Osteoblast (primary cell): ENCODE results near the gene CRYGD. TPM values are rescaled to one million over a fixed set of nuclear protein-coding genes. Genes with fewer than 3 reads are reported as not detected.
"Not testable (repeated sequence)": the region's sequence is repeated elsewhere in the genome, so short reads cannot be mapped to it uniquely, and the experiment has no call there.

Experiments
- DNase-seq: peaks from one replicate; pipeline ENCODE4 v3.0.0; 2011; ENCODE audit warnings: low spot score, mixed read lengths; ENCODE audit not compliant: insufficient read length; ENCODE audit errors: missing footprints
- H2AFZ ChIP-seq: 2 replicates; pipeline ENCODE4 v1.6.0; 2011; ENCODE audit warnings: mild to moderate bottlenecking, low read length
- H3K27ac ChIP-seq: 2 replicates; pipeline ENCODE4 v1.5.1; 2011; ENCODE audit warnings: mild to moderate bottlenecking, low read depth, low read length, moderate library complexity
- H3K27me3 ChIP-seq: 2 replicates; pipeline ENCODE4 v1.6.0; 2012; ENCODE audit warnings: mild to moderate bottlenecking, control low read depth, inconsistent platforms, low read length, moderate library complexity; ENCODE audit not compliant: insufficient read depth
- H3K36me3 ChIP-seq: 2 replicates; pipeline ENCODE4 v1.5.1; 2011; ENCODE audit warnings: mild to moderate bottlenecking, low read length, control low read depth, moderate library complexity; ENCODE audit not compliant: insufficient read depth
- H3K4me1 ChIP-seq: 2 replicates; pipeline ENCODE4 v1.5.1; 2011; ENCODE audit warnings: mild to moderate bottlenecking, low read length, control low read depth, moderate library complexity; ENCODE audit not compliant: insufficient read depth
- H3K4me2 ChIP-seq: 2 replicates; pipeline ENCODE4 v1.6.0; 2011; ENCODE audit warnings: mild to moderate bottlenecking, low read length; ENCODE audit not compliant: insufficient read depth
- H3K4me3 ChIP-seq: fragments of 200-600 bp; sonication (generic); 3 replicates; pipeline ENCODE4 v1.5.1; 2012; ENCODE audit warnings: mild to moderate bottlenecking, low read length, inconsistent platforms; ENCODE audit not compliant: insufficient read depth
- H3K79me2 ChIP-seq: 2 replicates; pipeline ENCODE4 v1.6.0; 2012; ENCODE audit warnings: mild to moderate bottlenecking, low read length, control low read depth, inconsistent platforms; ENCODE audit not compliant: insufficient read depth
- H3K9me3 ChIP-seq: 2 replicates; pipeline ENCODE4 v1.5.1; 2011; ENCODE audit warnings: low read depth, low read length, control low read depth
- H4K20me1 ChIP-seq: 2 replicates; pipeline ENCODE4 v1.6.0; 2012; ENCODE audit warnings: mild to moderate bottlenecking, low read length, control low read depth; ENCODE audit not compliant: insufficient read depth
- CTCF ChIP-seq: IDR thresholded peaks from 2 replicates; pipeline ENCODE4 v1.5.1; 2011; ENCODE audit warnings: mild to moderate bottlenecking, low read depth, low read length, moderate library complexity; ENCODE audit errors: extremely low read depth
- total RNA-seq: library from RNA; depleted of rRNA; stranded (reverse); fragments of >200 nt; gene quantifications from 2 replicates; pipeline ENCODE4 v1.2.3, GENCODE V29; 2012

CRYGD gene
- total RNA-seq, 1 donor = not detected

GRCh38 chr2:208099682-208100470 is 24.4 kb downstream of the CRYGD start:
- Histone ChIP-seq H2AFZ (no peak overlapping the region), H3K4me2 (no peak overlapping the region), H3K27ac (no peak overlapping the region), H3K36me3 (no peaks in the 10 kb centered on the region), H3K79me2 (no peaks in the 10 kb centered on the region), H4K20me1 (no peaks in the 10 kb centered on the region), H3K4me1 (peaks cover 4% of the 10 kb centered on the region), H3K9me3 (no peaks in the 10 kb centered on the region), H3K27me3 (peaks cover 7% of the 10 kb centered on the region), H3K4me3 (no peak overlapping the region)
- TF ChIP-seq CTCF = no peak
- DNase-seq = no peak

- H3K36me3 ChIP-seq, H3K4me3 ChIP-seq, H2AFZ ChIP-seq, H3K9me3 ChIP-seq, H3K27me3 ChIP-seq, H3K27ac ChIP-seq, H4K20me1 ChIP-seq, H3K79me2 ChIP-seq, H3K4me1 ChIP-seq, H3K4me2 ChIP-seq, DNase-seq: not testable (repeated sequence)
Observed at GRCh38 chr2:208098701-208099100, 25.6 kb downstream of the CRYGD start.

GRCh38 chr2:208098267-208098666 is 26.1 kb downstream of the CRYGD start:
- Histone ChIP-seq H3K36me3 (no peaks in the 10 kb centered on the region), H3K9me3 (no peaks in the 10 kb centered on the region), H3K4me1 (peaks cover 4% of the 10 kb centered on the region), H4K20me1 (no peaks in the 10 kb centered on the region), H3K27me3 (peaks cover 2% of the 10 kb centered on the region), H3K79me2 (no peaks in the 10 kb centered on the region), H3K27ac (no peak overlapping the region), H2AFZ (no peak overlapping the region), H3K4me3 (no peak overlapping the region), H3K4me2 (no peak overlapping the region)
- no peak for DNase-seq
- no peak for TF ChIP-seq CTCF

- Histone ChIP-seq H3K36me3 (no peaks in the 10 kb centered on the region), H3K4me1 (peaks cover 4% of the 10 kb centered on the region), H2AFZ (no peak overlapping the region), H3K4me3 (no peak overlapping the region), H3K9me3 (no peaks in the 10 kb centered on the region), H3K4me2 (no peak overlapping the region), H3K79me2 (no peaks in the 10 kb centered on the region), H3K27ac (no peak overlapping the region), H3K27me3 (peaks cover 2% of the 10 kb centered on the region), H4K20me1 (no peaks in the 10 kb centered on the region)
- no peak for DNase-seq
- no peak for TF ChIP-seq CTCF
Observed at GRCh38 chr2:208097801-208098200, 26.5 kb downstream of the CRYGD start.
